H9 (cell line): ENCODE results near the gene PRKD2. TPM values are rescaled to one million over a fixed set of nuclear protein-coding genes. Genes with fewer than 3 reads are reported as not detected.

ENCODE experiments used
- DNase-seq: peaks from one replicate; pipeline ENCODE4 v3.0.0-alpha.2; 2017
- H2AFZ ChIP-seq: one replicate; pipeline ENCODE4 v1.6.1; 2013; ENCODE audit warnings: mild to moderate bottlenecking, low read length, control low read depth, moderate library complexity
- H2AK5ac ChIP-seq: 2 replicates; pipeline ENCODE4 v1.6.1; 2013; ENCODE audit warnings: low read length, control low read depth, mixed read lengths; ENCODE audit not compliant: insufficient read length
- H2BK120ac ChIP-seq: one replicate; pipeline ENCODE4 v1.6.1; 2013; ENCODE audit warnings: low read depth, mild to moderate bottlenecking, low read length, control low read depth, inconsistent platforms; ENCODE audit not compliant: poor library complexity, severe bottlenecking
- H2BK12ac ChIP-seq: 2 replicates; pipeline ENCODE4 v1.6.1; 2013; ENCODE audit warnings: low read length, control low read depth, mixed read lengths, low read depth; ENCODE audit not compliant: insufficient read length
- H2BK15ac ChIP-seq: 2 replicates; pipeline ENCODE4 v1.6.1; 2013; ENCODE audit warnings: low read depth, low read length, control low read depth
- H2BK20ac ChIP-seq: one replicate; pipeline ENCODE4 v1.6.1; 2013; ENCODE audit warnings: low read depth, mild to moderate bottlenecking, low read length, control low read depth, inconsistent platforms; ENCODE audit not compliant: poor library complexity, severe bottlenecking
- H2BK5ac ChIP-seq: 2 replicates; pipeline ENCODE4 v1.6.1; 2013; ENCODE audit warnings: low read length, control low read depth, mixed read lengths; ENCODE audit not compliant: insufficient read length
- H3K14ac ChIP-seq: 2 replicates; pipeline ENCODE4 v1.6.1; 2013; ENCODE audit warnings: low read length, control low read depth; ENCODE audit not compliant: insufficient read depth
- H3K18ac ChIP-seq: 2 replicates; pipeline ENCODE4 v1.6.1; 2013; ENCODE audit warnings: low read depth, mild to moderate bottlenecking, mixed read lengths, low read length, control low read depth; ENCODE audit not compliant: insufficient read length
- H3K23ac ChIP-seq: 2 replicates; pipeline ENCODE4 v1.6.1; 2013; ENCODE audit warnings: low read length, control low read depth, mixed read lengths, low read depth; ENCODE audit not compliant: insufficient read length
- H3K23me2 ChIP-seq: 2 replicates; pipeline ENCODE4 v1.6.1; 2013; ENCODE audit warnings: low read depth, mild to moderate bottlenecking, mixed read lengths, low read length, control low read depth; ENCODE audit not compliant: insufficient read length, poor library complexity, severe bottlenecking
- H3K27ac ChIP-seq: 2 replicates; pipeline ENCODE4 v1.5.1; 2013; ENCODE audit warnings: low read length, control low read depth, mixed read lengths, low read depth; ENCODE audit not compliant: insufficient read length
- H3K27me3 ChIP-seq: 2 replicates; pipeline ENCODE4 v1.6.1; 2013; ENCODE audit warnings: low read length, control low read depth, inconsistent platforms; ENCODE audit not compliant: insufficient read depth
- H3K4ac ChIP-seq: 2 replicates; pipeline ENCODE4 v1.6.1; 2013; ENCODE audit warnings: low read depth, mild to moderate bottlenecking, control low read depth, inconsistent platforms, low read length, moderate library complexity
- H3K4me1 ChIP-seq: 2 replicates; pipeline ENCODE4 v1.6.1; 2013; ENCODE audit warnings: low read length, control low read depth, inconsistent platforms; ENCODE audit not compliant: insufficient read depth
- H3K4me2 ChIP-seq: 2 replicates; pipeline ENCODE4 v1.6.1; 2013; ENCODE audit warnings: low read length, control low read depth, mixed read lengths; ENCODE audit not compliant: insufficient read length, insufficient read depth
- H3K56ac ChIP-seq: 2 replicates; pipeline ENCODE4 v1.6.1; 2013; ENCODE audit warnings: low read depth, mild to moderate bottlenecking, mixed read lengths, low read length, control low read depth; ENCODE audit not compliant: insufficient read length
- H3K79me1 ChIP-seq: 2 replicates; pipeline ENCODE4 v1.6.1; 2013; ENCODE audit warnings: low read depth, mild to moderate bottlenecking, moderate library complexity, low read length, control low read depth, inconsistent platforms; ENCODE audit not compliant: insufficient read depth, poor library complexity, severe bottlenecking
- H3K79me2 ChIP-seq: 2 replicates; pipeline ENCODE4 v1.6.1; 2013; ENCODE audit warnings: low read length, control low read depth, inconsistent platforms; ENCODE audit not compliant: insufficient read depth
- H3K9ac ChIP-seq: 2 replicates; pipeline ENCODE4 v1.6.1; 2013; ENCODE audit warnings: low read length, control low read depth, mixed read lengths; ENCODE audit not compliant: insufficient read length; ENCODE audit errors: extremely low read depth
- H3K9me3 ChIP-seq: one replicate; pipeline ENCODE4 v1.6.1; 2013; ENCODE audit warnings: low read depth, low read length, inconsistent platforms; ENCODE audit not compliant: control insufficient read depth
- H3T11ph ChIP-seq: one replicate; pipeline ENCODE4 v1.6.1; 2013; ENCODE audit warnings: mild to moderate bottlenecking, low read length, control low read depth, inconsistent platforms
- H4K20me1 ChIP-seq: one replicate; pipeline ENCODE4 v1.6.1; 2013; ENCODE audit not compliant: control insufficient read depth, insufficient read length, insufficient read depth
- H4K5ac ChIP-seq: 2 replicates; pipeline ENCODE4 v1.6.1; 2013; ENCODE audit warnings: low read depth, mild to moderate bottlenecking, mixed read lengths, low read length, control low read depth; ENCODE audit not compliant: insufficient read length
- H4K8ac ChIP-seq: replicated peaks from 2 replicates; pipeline ENCODE4 v1.6.1; 2013; ENCODE audit warnings: low read length, control low read depth, mixed read lengths, low read depth; ENCODE audit not compliant: insufficient read length
- H4K91ac ChIP-seq: 2 replicates; pipeline ENCODE4 v1.6.1; 2013; ENCODE audit warnings: low read depth, mild to moderate bottlenecking, moderate library complexity, mixed read lengths, low read length, control low read depth; ENCODE audit not compliant: insufficient read length
- H3K27ac Mint-ChIP-seq, 3 experiments: 2 replicates in 2 of 3; 3 replicates in 1 of 3; pipeline ENCODE4 v1.8.0; 2020 to 2021; ENCODE audit warnings: mixed read lengths in 3 of 3, mild to moderate bottlenecking in 1 of 3, moderate library complexity in 1 of 3
- H3K27me3 Mint-ChIP-seq: 2 replicates; pipeline ENCODE4 v1.8.0; 2021; ENCODE audit warnings: low read depth, mild to moderate bottlenecking, moderate library complexity, mixed read lengths
- H3K36me3 Mint-ChIP-seq, 3 experiments: 2 replicates in 2 of 3; 3 replicates in 1 of 3; pipeline ENCODE4 v1.8.0; 2020 to 2021; ENCODE audit warnings: low read depth in 3 of 3, mixed read lengths in 3 of 3; ENCODE audit not compliant: insufficient read depth in 1 of 3
- H3K4me1 Mint-ChIP-seq, 2 experiments: 2 replicates each; pipeline ENCODE4 v1.8.0; 2020; ENCODE audit warnings: mixed read lengths in 2 of 2
- H3K4me3 Mint-ChIP-seq, 2 experiments: 2 replicates in 1 of 2; 3 replicates in 1 of 2; pipeline ENCODE4 v1.8.0; 2020 to 2021; ENCODE audit warnings: mild to moderate bottlenecking in 2 of 2, mixed read lengths in 2 of 2, moderate library complexity in 1 of 2
- H3K9me3 Mint-ChIP-seq, 2 experiments: 2 replicates in 1 of 2; 3 replicates in 1 of 2; pipeline ENCODE4 v1.8.0; 2020; ENCODE audit warnings: mild to moderate bottlenecking in 2 of 2, mixed read lengths in 2 of 2, moderate library complexity in 1 of 2
- WGBS: extraction: QIAGEN DNeasy Blood & Tissue Kit; methylation state at CpG from one replicate; pipeline ENCODE4 v1.1.7; 2013; ENCODE audit warnings: missing lambda C conversion rate, low lambda C conversion rate, mixed read lengths; ENCODE audit not compliant: insufficient read length; ENCODE audit errors: extremely low coverage; 5-methylcytosine and 5-hydroxymethylcytosine counted together
- total RNA-seq: library from RNA; stranded (reverse); gene quantifications from 2 replicates; pipeline ENCODE4 v1.2.1, GENCODE V29; 2021
- TF ChIP-seq, protein P1 (sequence below): fragments of 200-600 bp; sonication (generic); conservative IDR thresholded peaks from 3 replicates; pipeline ENCODE4 v1.8.0; 2021; ENCODE audit warnings: antibody characterized with exemption, mild to moderate bottlenecking

Gene PRKD2
- total RNA-seq, 1 experiment from 2014 or later: 60.7 TPM

DNA sequence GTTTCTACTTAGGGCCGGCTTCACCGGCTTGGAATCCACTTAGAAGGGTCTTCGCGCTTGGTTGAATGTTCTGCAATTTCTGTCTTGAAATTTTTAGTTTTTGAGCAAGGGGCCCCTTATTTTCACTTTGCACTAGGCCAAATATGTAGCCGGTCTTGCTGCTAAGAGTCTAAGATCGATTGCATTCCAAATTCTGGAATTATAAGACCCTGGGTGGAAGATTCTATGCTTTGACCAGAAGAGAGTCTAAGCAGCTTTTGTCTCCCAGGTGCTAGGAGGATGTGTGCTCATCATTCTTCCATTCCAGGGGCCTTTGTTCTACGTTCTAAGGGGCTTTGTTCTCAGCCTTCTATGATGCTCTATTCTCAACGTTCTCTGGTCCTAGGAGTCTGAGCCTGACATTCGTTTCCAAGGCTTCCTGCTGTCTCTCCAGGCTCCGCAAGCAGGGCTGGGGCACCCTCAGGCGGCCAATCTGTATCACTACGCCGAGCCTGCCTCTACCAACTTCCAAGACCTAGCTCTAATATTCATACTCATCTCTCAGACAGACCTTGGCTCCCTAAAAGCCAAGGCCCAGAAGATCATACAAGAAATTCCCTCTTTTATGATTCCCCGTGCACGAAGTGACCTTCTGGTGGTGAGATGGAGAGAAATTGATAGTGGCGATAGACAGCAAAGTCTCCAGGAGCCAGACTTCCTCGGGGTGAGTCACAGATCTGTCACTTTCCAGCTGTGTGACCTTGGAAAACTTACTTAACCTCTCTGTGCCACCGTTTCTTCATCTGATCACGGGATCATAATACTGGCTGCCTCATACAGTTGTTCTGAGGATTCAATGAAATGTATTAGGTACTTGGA, 55.0 kb downstream of the PRKD2 start:
- TF ChIP-seq, protein P1, sequence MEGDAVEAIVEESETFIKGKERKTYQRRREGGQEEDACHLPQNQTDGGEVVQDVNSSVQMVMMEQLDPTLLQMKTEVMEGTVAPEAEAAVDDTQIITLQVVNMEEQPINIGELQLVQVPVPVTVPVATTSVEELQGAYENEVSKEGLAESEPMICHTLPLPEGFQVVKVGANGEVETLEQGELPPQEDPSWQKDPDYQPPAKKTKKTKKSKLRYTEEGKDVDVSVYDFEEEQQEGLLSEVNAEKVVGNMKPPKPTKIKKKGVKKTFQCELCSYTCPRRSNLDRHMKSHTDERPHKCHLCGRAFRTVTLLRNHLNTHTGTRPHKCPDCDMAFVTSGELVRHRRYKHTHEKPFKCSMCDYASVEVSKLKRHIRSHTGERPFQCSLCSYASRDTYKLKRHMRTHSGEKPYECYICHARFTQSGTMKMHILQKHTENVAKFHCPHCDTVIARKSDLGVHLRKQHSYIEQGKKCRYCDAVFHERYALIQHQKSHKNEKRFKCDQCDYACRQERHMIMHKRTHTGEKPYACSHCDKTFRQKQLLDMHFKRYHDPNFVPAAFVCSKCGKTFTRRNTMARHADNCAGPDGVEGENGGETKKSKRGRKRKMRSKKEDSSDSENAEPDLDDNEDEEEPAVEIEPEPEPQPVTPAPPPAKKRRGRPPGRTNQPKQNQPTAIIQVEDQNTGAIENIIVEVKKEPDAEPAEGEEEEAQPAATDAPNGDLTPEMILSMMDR: peak; percentile 96
- H3K79me2 ChIP-seq: no peaks in the 10 kb centered on the region
- H3K4ac ChIP-seq: no peak overlapping the region
- no peak overlapping the region for H2AK5ac ChIP-seq
- H3K4me1 Mint-ChIP-seq: peaks cover 19 to 22% of the 10 kb centered on the region in 2 experiments
- no peak overlapping the region for H2AFZ ChIP-seq
- no peaks in the 10 kb centered on the region for H4K20me1 ChIP-seq
- H4K5ac ChIP-seq: no peak overlapping the region
- H3K9me3 Mint-ChIP-seq: no peaks in the 10 kb centered on the region; a peak in 1 of 5 replicates
- no peak overlapping the region for H2BK12ac ChIP-seq
- peak overlapping the region; percentile 32 for H3K4me2 ChIP-seq
- no peak overlapping the region for H2BK15ac ChIP-seq
- no peak overlapping the region for H3K23ac ChIP-seq
- H4K91ac ChIP-seq: no peak overlapping the region
- H3K27ac Mint-ChIP-seq: peak overlapping the region in 2 of 3 experiments; percentile 72 to 89; a peak in 4 of 7 replicates
- H2BK20ac ChIP-seq: no peak overlapping the region
- H3T11ph ChIP-seq: no peak overlapping the region
- WGBS: no CpG with 5 or more reads among the region's 19 CpGs
- no peak overlapping the region for H3K18ac ChIP-seq
- H3K23me2 ChIP-seq: peaks cover 15% of the 10 kb centered on the region
- no peak overlapping the region for H3K27ac ChIP-seq
- no peaks in the 10 kb centered on the region for H3K36me3 Mint-ChIP-seq
- H3K9ac ChIP-seq: no peak overlapping the region
- no peak overlapping the region for H2BK120ac ChIP-seq
- no peaks in the 10 kb centered on the region for H3K4me1 ChIP-seq
- H2BK5ac ChIP-seq: no peak overlapping the region
- no peak overlapping the region for H4K8ac ChIP-seq
- H3K56ac ChIP-seq: no peak overlapping the region
- H3K4me3 Mint-ChIP-seq: peak overlapping the region; percentile 48 to 83
- peaks cover 40% of the 10 kb centered on the region for H3K27me3 Mint-ChIP-seq
- peak; percentile 90 for DNase-seq
- no peaks in the 10 kb centered on the region; the same call in 1 of the 2 replicates for H3K27me3 ChIP-seq
- H3K79me1 ChIP-seq: no peaks in the 10 kb centered on the region
- H3K9me3 ChIP-seq: no peaks in the 10 kb centered on the region
- H3K14ac ChIP-seq: no peak overlapping the region
